ELR (cell line): ENCODE data around the gene CEMIP.
A peak's percentile ranks its signal among the peaks of the same experiment; 100 is the strongest.

Source experiments
- DNase-seq: peaks from one replicate; pipeline ENCODE4 v3.0.0-alpha.2; 2015; ENCODE audit warnings: low read depth

Gene CEMIP

GRCh38 chr15:80890341-80891005, 111.3 kb downstream of the CEMIP start:
- no peak for DNase-seq

GRCh38 chr15:80891006-80891405, 111.8 kb downstream of the CEMIP start:
- no peak for DNase-seq

GRCh38 chr15:80892414-80892813, 113.2 kb downstream of the CEMIP start:
- DNase-seq, result no peak

- no peak for DNase-seq
These were observed 114.6 kb downstream of the CEMIP start for GRCh38 chr15:80893777-80894176.

- no peak for DNase-seq
These were observed 115.9 kb downstream of the CEMIP start for GRCh38 chr15:80895091-80895490.

GRCh38 chr15:80895965-80896364, 116.8 kb downstream of the CEMIP start:
- no peak for DNase-seq

GRCh38 chr15:80898040-80898439, 118.9 kb downstream of the CEMIP start:
- DNase-seq, result no peak

- no peak for DNase-seq
These were observed 123.2 kb downstream of the CEMIP start for GRCh38 chr15:80902298-80902801.

GRCh38 chr15:80904998-80905397, 125.8 kb downstream of the CEMIP start:
- DNase-seq, result no peak

- DNase-seq, result peak; percentile 46
These were observed 127.1 kb downstream of the CEMIP start for GRCh38 chr15:80906159-80906766.

- no peak for DNase-seq
These were observed 132.7 kb downstream of the CEMIP start for GRCh38 chr15:80911821-80912220.

- DNase-seq, result no peak
These were observed 133.5 kb downstream of the CEMIP start for GRCh38 chr15:80912673-80913072.

- DNase-seq, result no peak
These were observed 134.4 kb downstream of the CEMIP start for GRCh38 chr15:80913541-80913940.

GRCh38 chr15:80915472-80915871, 136.3 kb downstream of the CEMIP start:
- DNase-seq, result no peak

- DNase-seq, result no peak
These were observed 136.9 kb downstream of the CEMIP start for GRCh38 chr15:80916056-80916455.

- no peak for DNase-seq
These were observed 139.1 kb downstream of the CEMIP start for GRCh38 chr15:80918196-80918783.

- no peak for DNase-seq
These were observed 141.1 kb downstream of the CEMIP start for GRCh38 chr15:80920271-80920699.

- no peak for DNase-seq
These were observed 142.7 kb downstream of the CEMIP start for GRCh38 chr15:80921736-80922410.

- peak; percentile 46 for DNase-seq
These were observed 144.5 kb downstream of the CEMIP start for GRCh38 chr15:80923668-80924067.

- no peak for DNase-seq
These were observed 145.1 kb downstream of the CEMIP start for GRCh38 chr15:80924278-80924677.

- DNase-seq, result no peak
These were observed 146.5 kb downstream of the CEMIP start for GRCh38 chr15:80925597-80926059.

- no peak for DNase-seq
These were observed 147.0 kb downstream of the CEMIP start for GRCh38 chr15:80926126-80926525.

GRCh38 chr15:80929225-80929624, 150.1 kb downstream of the CEMIP start:
- DNase-seq, result peak; percentile 90
